Activated CD4-positive, alpha-beta memory T cell treated with anti-CD3 and anti-CD28 coated beads, Interleukin-2, amount 10 ng/mL, durations not matched to agents 7 days and 5 days (primary cell): ENCODE data around the gene HOXD9. TPM values are rescaled to one million over a fixed set of nuclear protein-coding genes. Genes with fewer than 3 reads are reported as not detected.
A peak's percentile ranks its signal among the peaks of the same experiment; 100 is the strongest.

Experiments
- CTCF ChIA-PET: fragments of 350-600 bp; sonication (Branson Sonifier 250); formaldehyde crosslinking; loops from one replicate; lab custom pipeline; 2021; ENCODE audit warnings: antibody characterized with exemption, inconsistent platforms; lab: Charles Lee
- POLR2A ChIA-PET: fragments of 350-600 bp; sonication (Branson Sonifier 250); formaldehyde crosslinking; loops from one replicate; lab custom pipeline; 2021; ENCODE audit warnings: antibody characterized with exemption; lab: Charles Lee
- DNase-seq: peaks from one replicate; pipeline ENCODE4 v3.0.0-alpha.2; 2020
- H3K27ac Mint-ChIP-seq: one replicate; pipeline ENCODE4 v1.8.0; 2021; ENCODE audit warnings: mild to moderate bottlenecking, mixed read lengths
- H3K27me3 Mint-ChIP-seq: one replicate; pipeline ENCODE4 v1.8.0; 2021; ENCODE audit warnings: mixed read lengths
- H3K36me3 Mint-ChIP-seq: one replicate; pipeline ENCODE4 v1.8.0; 2021; ENCODE audit warnings: low read depth, mixed read lengths
- H3K4me1 Mint-ChIP-seq: one replicate; pipeline ENCODE4 v1.8.0; 2021; ENCODE audit warnings: mixed read lengths
- H3K4me3 Mint-ChIP-seq: one replicate; pipeline ENCODE4 v1.8.0; 2021; ENCODE audit warnings: mild to moderate bottlenecking, mixed read lengths
- H3K9me3 Mint-ChIP-seq: one replicate; pipeline ENCODE4 v1.8.0; 2021; ENCODE audit warnings: mixed read lengths
- total RNA-seq, 2 experiments: library from RNA; stranded (reverse); gene quantifications; one replicate each; pipeline ENCODE4 v1.2.3, GENCODE V29; 2021

Gene HOXD9
- total RNA-seq, 2 experiments from 2014 or later = not detected

GRCh38 chr2:176150584-176151441 is 28.3 kb downstream of the HOXD9 start:
- H3K36me3 Mint-ChIP-seq = no peaks in the 10 kb centered on the region
- no peak overlapping the region for H3K27ac Mint-ChIP-seq
- H3K27me3 Mint-ChIP-seq = peaks cover 87% of the 10 kb centered on the region
- POLR2A ChIA-PET = interaction anchor here (1.0 kb wide), 1 partner anchor 10 kb away, joined by 3 read pairs; no protein-coding TSS in a partner anchor
- CTCF ChIA-PET = interaction anchor here (1.0 to 1.3 kb wide), 3 partner anchors 10 to 404 kb away, joined by 3 to 6 read pairs (median 3); no protein-coding TSS in a partner anchor
- H3K9me3 Mint-ChIP-seq = no peaks in the 10 kb centered on the region
- no peaks in the 10 kb centered on the region for H3K4me1 Mint-ChIP-seq
- DNase-seq = no peak
- no peak overlapping the region for H3K4me3 Mint-ChIP-seq

- no peak within 1 kb of the TSS for H3K4me3 Mint-ChIP-seq
- no peaks in the 10 kb centered on the region for H3K36me3 Mint-ChIP-seq
- DNase-seq = no peak
- H3K9me3 Mint-ChIP-seq = no peaks in the 10 kb centered on the region
- no peak within 1 kb of the TSS for H3K27ac Mint-ChIP-seq
- peaks cover 88% of the 10 kb centered on the region for H3K27me3 Mint-ChIP-seq
- POLR2A ChIA-PET = interaction anchor here (1.0 kb wide), 1 partner anchor 11 kb away, joined by 3 read pairs; no protein-coding TSS in a partner anchor
- H3K4me1 Mint-ChIP-seq = no peaks in the 10 kb centered on the region
- CTCF ChIA-PET = interaction anchor here (1.3 kb wide), 2 partner anchors 13 to 403 kb away, joined by 3 to 6 read pairs; no protein-coding TSS in a partner anchor
Measured at GRCh38 chr2:176151442-176152287, 29.1 kb downstream of the HOXD9 start, which contains the start of gene HOXD4. TSS of gene HOXD4 (plus strand) at chr2:176151550. CDS start at chr2:176151634, 84 bp downstream.

DNA sequence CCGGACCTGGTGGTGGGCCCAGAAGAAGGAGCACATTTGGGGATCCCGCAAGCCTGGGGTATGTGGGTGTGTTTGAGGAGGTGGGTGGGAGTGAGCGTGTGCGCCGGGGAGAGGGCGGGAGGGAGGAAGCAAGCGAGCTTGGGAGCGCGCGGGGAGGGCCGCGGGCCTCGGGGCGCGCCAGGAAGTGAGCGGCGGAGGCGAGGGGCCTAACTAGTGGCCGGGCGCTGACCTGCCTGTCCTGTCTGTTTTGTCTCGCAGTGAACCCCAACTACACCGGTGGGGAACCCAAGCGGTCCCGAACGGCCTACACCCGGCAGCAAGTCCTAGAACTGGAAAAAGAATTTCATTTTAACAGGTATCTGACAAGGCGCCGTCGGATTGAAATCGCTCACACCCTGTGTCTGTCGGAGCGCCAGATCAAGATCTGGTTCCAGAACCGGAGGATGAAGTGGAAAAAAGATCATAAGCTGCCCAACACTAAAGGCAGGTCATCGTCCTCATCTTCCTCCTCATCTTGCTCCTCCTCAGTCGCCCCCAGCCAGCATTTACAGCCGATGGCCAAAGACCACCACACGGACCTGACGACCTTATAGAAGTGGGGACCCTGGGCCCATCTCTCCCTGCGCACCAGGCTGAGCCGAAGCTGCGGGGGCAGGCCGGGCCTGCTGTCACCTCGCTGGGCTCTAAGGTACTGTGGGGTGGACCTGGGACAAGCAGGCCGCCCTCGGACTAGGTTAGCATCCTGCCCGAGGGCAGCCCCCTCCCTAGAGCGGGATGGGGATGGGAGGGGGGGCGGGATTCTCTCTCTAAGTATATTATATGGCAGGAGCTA is 30.0 kb downstream of the HOXD9 start:
- no peak for DNase-seq
- Mint-ChIP-seq H3K4me1 (peaks cover 2% of the 10 kb centered on the region), H3K36me3 (peaks cover 3% of the 10 kb centered on the region), H3K27me3 (peaks cover 84% of the 10 kb centered on the region), H3K4me3 (no peak overlapping the region), H3K27ac (no peak overlapping the region), H3K9me3 (no peaks in the 10 kb centered on the region)
- ChIA-PET POLR2A (no interaction called here), CTCF (no interaction called here)

DNA sequence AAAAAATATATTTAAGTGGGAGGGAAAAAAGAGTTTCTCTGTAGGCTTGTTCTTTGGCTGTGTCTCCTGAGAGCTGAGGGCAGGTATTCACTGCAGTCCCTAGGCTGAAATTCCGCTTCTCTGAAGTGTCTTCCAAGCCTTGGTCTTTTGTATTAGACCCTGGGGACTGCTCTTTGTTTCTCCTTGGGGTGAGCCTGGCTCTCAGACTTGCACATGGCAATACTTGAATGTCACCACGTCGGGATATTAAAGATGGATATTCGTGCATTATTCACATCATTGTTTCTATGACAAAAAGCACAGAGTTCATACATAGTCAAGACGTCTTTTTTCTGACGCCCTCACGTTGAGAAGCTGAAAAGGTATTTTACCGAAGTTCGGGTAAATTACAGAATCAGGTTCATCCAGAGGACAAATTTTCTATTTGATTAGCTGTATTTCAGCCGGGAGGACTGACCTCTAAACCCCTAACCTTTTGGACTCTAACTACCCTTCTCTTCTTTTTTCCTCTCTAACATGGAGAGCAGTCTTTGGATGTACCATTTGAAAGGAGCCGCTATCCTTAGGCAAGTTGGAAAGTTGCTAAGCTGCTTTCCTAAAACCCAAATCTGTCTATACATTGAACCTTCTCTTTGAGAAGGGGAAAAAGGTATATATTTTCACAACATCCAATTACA is 32.2 kb downstream of the HOXD9 start:
- Mint-ChIP-seq H3K27ac (no peak overlapping the region), H3K27me3 (peaks cover 82% of the 10 kb centered on the region), H3K4me3 (no peak overlapping the region), H3K36me3 (peaks cover 8% of the 10 kb centered on the region), H3K9me3 (no peaks in the 10 kb centered on the region), H3K4me1 (peaks cover 4% of the 10 kb centered on the region)
- CTCF ChIA-PET = interaction anchor here (0.9 to 2.6 kb wide), 5 partner anchors 14 to 300 kb away, joined by 3 to 8 read pairs (median 4); no protein-coding TSS in a partner anchor
- POLR2A ChIA-PET = no interaction called here
- DNase-seq = no peak

GRCh38 chr2:176155356-176156044 is 33.0 kb downstream of the HOXD9 start:
- H3K4me3 Mint-ChIP-seq = no peak overlapping the region
- no peaks in the 10 kb centered on the region for H3K9me3 Mint-ChIP-seq
- peaks cover 4% of the 10 kb centered on the region for H3K4me1 Mint-ChIP-seq
- CTCF ChIA-PET = interaction anchor here (1.0 to 2.6 kb wide), 3 partner anchors 13 to 300 kb away, joined by 3 to 8 read pairs (median 4); no protein-coding TSS in a partner anchor
- peaks cover 82% of the 10 kb centered on the region for H3K27me3 Mint-ChIP-seq
- POLR2A ChIA-PET = no interaction called here
- H3K36me3 Mint-ChIP-seq = peaks cover 8% of the 10 kb centered on the region
- no peak overlapping the region for H3K27ac Mint-ChIP-seq
- no peak for DNase-seq

DNA sequence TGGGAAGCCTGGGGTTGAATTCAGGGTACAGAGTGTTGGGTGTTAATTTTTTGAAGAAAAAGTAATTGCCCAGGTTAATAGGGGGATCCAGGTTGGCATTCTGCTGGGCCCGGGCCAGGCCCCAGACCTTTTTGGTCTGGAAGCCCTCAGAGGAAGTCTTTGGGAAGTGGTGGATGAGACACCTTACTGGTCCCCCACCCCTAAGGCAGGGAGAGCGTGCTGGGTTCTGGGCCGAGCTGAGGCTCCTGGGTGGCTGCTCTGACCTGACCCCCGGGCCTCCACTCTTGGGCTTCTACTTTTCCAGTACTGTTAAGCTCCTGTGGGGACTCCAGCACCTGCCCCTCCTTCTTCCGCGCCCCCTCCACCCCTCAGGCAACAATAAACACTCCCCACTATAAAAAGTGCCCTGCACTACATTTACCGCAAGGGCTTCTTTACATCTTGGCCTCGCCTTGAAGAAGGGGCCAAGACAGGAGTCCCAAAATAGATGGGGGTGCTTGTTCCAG is 33.8 kb downstream of the HOXD9 start:
- ChIA-PET POLR2A (no interaction called here), CTCF (no interaction called here)
- H3K36me3 Mint-ChIP-seq = peaks cover 8% of the 10 kb centered on the region
- H3K27ac Mint-ChIP-seq = no peak overlapping the region
- H3K4me3 Mint-ChIP-seq = no peak overlapping the region
- H3K9me3 Mint-ChIP-seq = no peaks in the 10 kb centered on the region
- peaks cover 4% of the 10 kb centered on the region for H3K4me1 Mint-ChIP-seq
- H3K27me3 Mint-ChIP-seq = peaks cover 81% of the 10 kb centered on the region
- no peak for DNase-seq

GRCh38 chr2:176156807-176157498 is 34.4 kb downstream of the HOXD9 start, which contains the start of gene HOXD3:
TSS of gene HOXD3 (plus strand) at chr2:176157307. CDS start at chr2:176169115, 11,808 bp downstream.
- Mint-ChIP-seq H3K4me1 (peaks cover 4% of the 10 kb centered on the region), H3K36me3 (peaks cover 8% of the 10 kb centered on the region), H3K4me3 (peak within 1 kb of the TSS; percentile 33), H3K27me3 (peaks cover 84% of the 10 kb centered on the region), H3K9me3 (no peaks in the 10 kb centered on the region), H3K27ac (no peak within 1 kb of the TSS)
- ChIA-PET POLR2A (no interaction called here), CTCF (no interaction called here)
- no peak for DNase-seq

- no peak for DNase-seq
- no peaks in the 10 kb centered on the region for H3K9me3 Mint-ChIP-seq
- CTCF ChIA-PET = interaction anchor here (1.0 kb wide), 1 partner anchor 37 kb away, joined by 3 read pairs; no protein-coding TSS in a partner anchor
- peaks cover 86% of the 10 kb centered on the region for H3K27me3 Mint-ChIP-seq
- peaks cover 4% of the 10 kb centered on the region for H3K4me1 Mint-ChIP-seq
- POLR2A ChIA-PET = no interaction called here
- peak overlapping the region; percentile 33 for H3K4me3 Mint-ChIP-seq
- H3K27ac Mint-ChIP-seq = no peak overlapping the region
- peaks cover 8% of the 10 kb centered on the region for H3K36me3 Mint-ChIP-seq
Measured at GRCh38 chr2:176157499-176158185, 35.1 kb downstream of the HOXD9 start.

DNA sequence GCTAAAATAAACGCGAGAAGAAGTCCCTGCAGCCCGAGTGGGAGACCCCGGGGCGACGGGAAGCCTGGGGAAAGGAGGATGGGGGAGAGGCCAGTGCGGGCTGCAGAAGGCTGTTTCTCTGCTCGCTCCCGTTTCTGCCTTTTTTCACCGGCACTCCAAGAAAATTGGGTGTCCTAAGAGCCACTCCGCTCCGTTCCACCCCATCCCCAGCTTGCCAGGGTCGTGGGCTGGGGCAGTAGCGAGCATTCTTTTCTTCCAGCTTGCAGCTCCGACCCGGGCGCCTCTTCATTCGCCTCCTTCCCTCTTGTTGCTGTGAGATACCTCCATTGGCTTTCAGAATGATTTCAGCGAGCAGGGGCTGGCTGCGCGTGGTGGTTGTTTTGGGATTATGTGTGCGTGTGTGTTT is 35.7 kb downstream of the HOXD9 start:
- POLR2A ChIA-PET = no interaction called here
- Mint-ChIP-seq H3K36me3 (peaks cover 8% of the 10 kb centered on the region), H3K27me3 (peaks cover 85% of the 10 kb centered on the region), H3K27ac (peak overlapping the region; percentile 66), H3K4me1 (peaks cover 4% of the 10 kb centered on the region), H3K4me3 (no peak overlapping the region), H3K9me3 (no peaks in the 10 kb centered on the region)
- no peak for DNase-seq
- CTCF ChIA-PET = interaction anchor here (1.0 kb wide), 1 partner anchor 37 kb away, joined by 3 read pairs; no protein-coding TSS in a partner anchor
